Epithelial cell of esophagus (primary cell): ENCODE measurements around the gene TRABD.

ENCODE experiments used
- DNase-seq: peaks from one replicate; pipeline ENCODE4 v3.0.0; 2010; ENCODE audit warnings: low read depth
- H3K4me3 ChIP-seq: 2 replicates; pipeline ENCODE4 v1.5.1; 2011; ENCODE audit warnings: mild to moderate bottlenecking, low read length, control low read depth
- TF ChIP-seq, protein P1 (sequence below): IDR thresholded peaks from 2 replicates; pipeline ENCODE4 v1.5.1; 2011; ENCODE audit warnings: low read depth, mild to moderate bottlenecking, low read length, control low read depth, inconsistent platforms; ENCODE audit not compliant: insufficient read depth; ENCODE audit errors: missing control alignments

Gene TRABD

DNA sequence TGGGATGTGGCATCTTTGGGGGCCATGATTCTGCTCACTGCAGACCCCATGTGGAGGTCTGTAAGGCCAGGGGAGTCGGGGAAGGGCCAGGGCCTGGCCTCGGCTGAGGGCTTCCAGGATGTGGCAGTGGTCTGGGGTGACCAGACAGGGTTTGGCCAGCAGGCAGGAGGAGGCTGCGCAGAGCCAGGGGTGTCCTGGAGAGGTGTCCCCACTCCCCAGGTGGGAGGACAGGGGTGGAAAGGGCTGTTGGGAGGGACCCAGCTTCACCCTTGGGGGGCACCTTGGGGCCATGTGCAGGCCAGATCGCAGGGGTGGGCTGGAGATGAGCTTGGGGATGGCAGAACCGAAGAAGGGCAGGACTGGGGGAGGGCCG is 11.7 kb upstream of the TRABD start:
- H3K4me3 ChIP-seq = no peak overlapping the region
- DNase-seq = no peak
- TF ChIP-seq, protein P1, sequence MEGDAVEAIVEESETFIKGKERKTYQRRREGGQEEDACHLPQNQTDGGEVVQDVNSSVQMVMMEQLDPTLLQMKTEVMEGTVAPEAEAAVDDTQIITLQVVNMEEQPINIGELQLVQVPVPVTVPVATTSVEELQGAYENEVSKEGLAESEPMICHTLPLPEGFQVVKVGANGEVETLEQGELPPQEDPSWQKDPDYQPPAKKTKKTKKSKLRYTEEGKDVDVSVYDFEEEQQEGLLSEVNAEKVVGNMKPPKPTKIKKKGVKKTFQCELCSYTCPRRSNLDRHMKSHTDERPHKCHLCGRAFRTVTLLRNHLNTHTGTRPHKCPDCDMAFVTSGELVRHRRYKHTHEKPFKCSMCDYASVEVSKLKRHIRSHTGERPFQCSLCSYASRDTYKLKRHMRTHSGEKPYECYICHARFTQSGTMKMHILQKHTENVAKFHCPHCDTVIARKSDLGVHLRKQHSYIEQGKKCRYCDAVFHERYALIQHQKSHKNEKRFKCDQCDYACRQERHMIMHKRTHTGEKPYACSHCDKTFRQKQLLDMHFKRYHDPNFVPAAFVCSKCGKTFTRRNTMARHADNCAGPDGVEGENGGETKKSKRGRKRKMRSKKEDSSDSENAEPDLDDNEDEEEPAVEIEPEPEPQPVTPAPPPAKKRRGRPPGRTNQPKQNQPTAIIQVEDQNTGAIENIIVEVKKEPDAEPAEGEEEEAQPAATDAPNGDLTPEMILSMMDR = no peak

DNA sequence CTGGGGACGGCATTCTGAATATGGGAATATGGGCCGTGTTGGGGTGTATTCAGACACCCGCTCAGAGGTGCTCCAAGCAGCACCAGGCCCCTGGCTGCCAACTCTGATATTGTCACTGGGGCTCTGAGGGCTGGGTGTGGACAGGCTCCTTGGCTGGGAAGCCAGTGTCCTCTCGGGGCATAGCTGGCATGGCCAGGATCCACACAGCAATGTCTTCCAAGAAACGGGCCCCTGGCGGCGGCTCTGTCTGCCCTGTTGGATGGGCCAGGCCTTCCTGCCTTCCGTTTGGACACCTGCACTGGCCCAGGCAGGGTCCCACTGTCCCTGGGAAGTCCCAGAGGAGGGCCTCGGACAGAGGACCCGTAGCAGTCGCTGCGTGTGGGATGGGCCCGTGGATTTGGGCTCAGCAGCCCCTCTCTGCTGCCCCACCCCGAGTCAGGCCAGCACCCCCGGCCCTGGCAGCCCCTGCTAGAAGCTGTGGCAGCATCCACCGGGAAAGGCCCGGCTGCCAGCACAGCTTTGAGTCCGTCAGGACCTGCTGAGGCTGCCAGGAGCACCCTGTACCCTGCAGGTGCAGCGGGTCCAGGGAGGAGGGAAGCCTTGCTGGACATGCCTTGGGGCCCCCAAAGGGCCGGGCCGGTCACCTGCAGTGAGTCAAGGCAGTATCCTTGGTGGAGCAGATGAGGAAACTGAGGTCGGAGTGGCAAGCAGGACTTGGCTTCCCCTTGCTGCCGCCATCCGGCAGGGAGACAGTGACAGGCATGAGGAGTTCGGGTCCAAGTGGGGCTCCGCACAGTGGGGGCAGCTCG is 11.1 kb upstream of the TRABD start:
- TF ChIP-seq, protein P1 = no peak
- H3K4me3 ChIP-seq = no peak overlapping the region
- no peak for DNase-seq

DNA sequence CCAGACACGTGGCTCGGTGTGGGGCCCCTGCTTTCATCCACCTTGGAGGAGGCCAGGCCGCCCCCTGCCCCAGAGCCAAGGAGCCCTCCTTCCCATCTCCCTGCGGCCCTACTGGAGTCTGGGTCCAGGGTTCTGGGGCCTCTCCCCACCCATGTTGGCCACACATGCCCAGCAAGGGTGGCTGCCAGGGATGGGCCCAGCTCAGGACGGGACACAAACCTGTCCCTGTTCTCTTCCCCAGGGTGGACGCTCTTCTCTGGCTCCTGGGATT is 10.6 kb upstream of the TRABD start:
- DNase-seq = no peak
- TF ChIP-seq, protein P1 = no peak
- no peak overlapping the region for H3K4me3 ChIP-seq

DNA sequence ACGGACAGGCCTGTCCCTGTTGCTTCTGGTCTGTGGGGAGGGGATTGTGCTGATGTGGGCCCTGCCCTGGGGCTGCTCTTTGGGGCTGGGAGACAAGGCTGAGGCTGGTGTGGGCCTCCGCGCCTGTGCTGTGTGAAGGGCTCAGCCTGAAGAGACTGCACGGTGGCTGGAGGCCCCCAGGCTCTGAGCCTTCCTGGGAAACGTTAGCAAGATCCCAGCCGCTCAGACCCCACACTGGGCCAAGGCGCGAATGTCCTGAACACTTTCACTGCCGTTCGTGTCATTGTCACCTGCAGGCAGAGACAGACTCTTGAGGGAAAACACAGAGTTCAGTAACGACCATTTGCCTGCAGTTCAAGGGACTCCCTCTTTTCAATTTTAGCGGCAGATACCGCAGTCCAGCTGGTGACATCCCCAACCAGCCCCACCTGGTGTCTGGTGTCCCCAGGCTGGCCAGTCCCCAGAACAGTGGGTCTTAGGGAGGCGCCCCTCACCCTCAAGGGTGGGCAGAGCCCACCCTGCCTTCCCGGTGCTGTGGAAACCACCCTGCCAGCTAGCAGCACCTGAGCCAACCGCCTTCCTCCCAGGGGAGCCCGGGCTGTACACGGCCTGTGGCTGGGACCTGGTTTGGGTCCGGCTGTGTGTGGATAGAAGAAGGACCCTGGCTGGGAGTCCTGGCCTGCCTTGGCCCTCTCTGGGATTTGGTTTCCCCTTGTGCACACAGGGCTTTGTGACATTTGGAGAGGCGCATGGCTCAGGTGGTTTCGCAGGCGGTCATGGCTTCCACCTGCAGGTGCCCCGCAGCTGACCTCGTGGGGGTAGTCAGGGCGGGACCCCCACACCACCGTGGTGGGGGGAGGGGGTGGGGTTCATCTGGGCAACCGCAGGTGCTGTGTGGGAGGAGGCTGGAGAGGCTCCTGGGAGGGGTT is 9.5 kb upstream of the TRABD start:
- TF ChIP-seq, protein P1 = no peak
- no peak for DNase-seq
- H3K4me3 ChIP-seq = no peak overlapping the region

DNA sequence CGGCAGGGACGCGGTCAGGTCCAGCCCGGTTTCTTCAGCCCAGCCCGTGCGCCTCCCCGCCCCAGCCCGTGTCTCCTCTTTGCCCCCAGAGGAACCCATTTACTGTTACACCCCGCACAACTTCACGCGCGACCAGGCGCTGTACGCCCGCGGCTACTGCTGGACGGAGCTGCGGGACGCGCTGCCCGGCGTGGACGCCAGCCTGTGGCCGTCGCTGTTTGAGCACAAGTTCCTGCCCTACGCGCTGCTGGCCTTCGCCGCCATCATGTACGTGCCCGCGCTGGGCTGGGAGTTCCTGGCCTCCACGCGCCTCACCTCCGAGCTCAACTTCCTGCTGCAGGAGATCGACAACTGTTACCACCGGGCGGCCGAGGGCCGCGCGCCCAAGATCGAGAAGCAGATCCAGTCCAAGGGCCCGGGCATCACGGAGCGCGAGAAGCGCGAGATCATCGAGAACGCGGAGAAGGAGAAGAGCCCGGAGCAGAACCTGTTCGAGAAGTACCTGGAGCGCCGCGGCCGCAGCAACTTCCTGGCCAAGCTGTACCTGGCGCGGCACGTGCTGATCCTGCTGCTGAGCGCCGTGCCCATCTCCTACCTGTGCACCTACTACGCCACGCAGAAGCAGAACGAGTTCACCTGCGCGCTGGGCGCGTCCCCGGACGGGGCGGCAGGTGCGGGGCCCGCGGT is 8.7 kb upstream of the TRABD start:
- H3K4me3 ChIP-seq = no peak overlapping the region
- no peak for DNase-seq
- TF ChIP-seq, protein P1 = no peak

DNA sequence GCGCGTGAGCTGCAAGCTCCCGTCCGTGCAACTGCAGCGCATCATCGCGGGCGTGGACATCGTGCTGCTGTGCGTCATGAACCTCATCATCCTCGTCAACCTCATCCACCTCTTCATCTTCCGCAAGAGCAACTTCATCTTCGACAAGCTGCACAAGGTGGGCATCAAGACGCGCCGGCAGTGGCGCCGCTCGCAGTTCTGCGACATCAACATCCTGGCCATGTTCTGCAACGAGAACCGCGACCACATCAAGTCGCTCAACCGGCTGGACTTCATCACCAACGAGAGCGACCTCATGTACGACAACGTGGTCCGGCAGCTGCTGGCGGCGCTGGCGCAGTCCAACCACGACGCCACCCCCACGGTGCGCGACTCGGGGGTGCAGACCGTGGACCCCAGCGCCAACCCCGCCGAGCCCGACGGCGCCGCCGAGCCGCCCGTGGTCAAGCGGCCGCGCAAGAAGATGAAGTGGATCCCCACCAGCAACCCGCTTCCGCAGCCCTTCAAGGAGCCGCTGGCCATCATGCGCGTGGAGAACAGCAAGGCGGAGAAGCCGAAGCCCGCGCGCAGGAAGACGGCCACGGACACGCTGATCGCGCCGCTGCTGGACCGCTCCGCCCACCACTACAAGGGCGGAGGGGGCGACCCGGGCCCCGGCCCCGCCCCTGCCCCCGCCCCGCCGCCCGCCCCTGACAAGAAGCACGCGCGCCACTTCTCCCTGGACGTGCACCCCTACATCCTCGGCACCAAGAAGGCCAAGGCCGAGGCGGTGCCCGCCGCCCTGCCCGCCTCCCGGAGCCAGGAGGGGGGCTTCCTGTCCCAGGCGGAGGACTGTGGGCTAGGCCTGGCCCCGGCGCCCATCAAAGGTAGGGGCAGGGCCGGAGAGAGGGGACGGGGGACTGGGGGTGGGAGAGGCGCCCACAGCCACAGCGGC is 7.9 kb upstream of the TRABD start:
- TF ChIP-seq, protein P1 = no peak
- no peak overlapping the region for H3K4me3 ChIP-seq
- DNase-seq = no peak
